H1 (cell line): ENCODE measurements around the gene SLC30A5. TPM values are rescaled to one million over a fixed set of nuclear protein-coding genes. Genes with fewer than 3 reads are reported as not detected.

Source experiments
- CTCF ChIA-PET: fragments of 300-600 bp; sonication (Branson Sonifier 250); formaldehyde crosslinking; loops from one replicate; lab custom pipeline; 2021; ENCODE audit not compliant: partially characterized antibody; lab: Charles Lee
- POLR2A ChIA-PET: fragments of 300-600 bp; sonication (Branson Sonifier 250); formaldehyde crosslinking; loops from one replicate; lab custom pipeline; 2021; ENCODE audit warnings: inconsistent platforms; ENCODE audit not compliant: partially characterized antibody; lab: Charles Lee
- DNase-seq, 2 experiments: peaks; one replicate each; pipeline versions ENCODE4 v3.0.0 to v3.0.0-alpha.2; 2010 to 2022; ENCODE audit warnings: low spot score in 2 of 2, low read depth in 1 of 2, mixed read lengths in 1 of 2
- FAIRE-seq: peaks from 2 replicates; lab custom pipeline; 2011; peaks lifted over from hg19 to GRCh38; lab: Jason Lieb, UNC
- H2AFZ ChIP-seq: 2 replicates; pipeline ENCODE4 v1.8.1; 2012; ENCODE audit warnings: low read length, inconsistent platforms
- H2AK5ac ChIP-seq: 2 replicates; pipeline ENCODE4 v1.6.1; 2013; ENCODE audit warnings: low read depth, low read length
- H2BK120ac ChIP-seq: replicated peaks from 2 replicates; pipeline ENCODE3; 2013; ENCODE audit warnings: low read depth, low read length, inconsistent platforms
- H2BK12ac ChIP-seq: 2 replicates; pipeline ENCODE4 v1.6.1; 2013; ENCODE audit warnings: low read depth, low read length
- H2BK15ac ChIP-seq: 2 replicates; pipeline ENCODE4 v1.6.1; 2013; ENCODE audit warnings: low read length
- H2BK20ac ChIP-seq: 2 replicates; pipeline ENCODE4 v1.6.1; 2013; ENCODE audit warnings: low read length
- H2BK5ac ChIP-seq: 2 replicates; pipeline ENCODE4 v1.6.1; 2013; ENCODE audit warnings: low read depth, low read length
- H3K14ac ChIP-seq: 2 replicates; pipeline ENCODE4 v1.6.1; 2013; ENCODE audit warnings: inconsistent platforms; ENCODE audit not compliant: insufficient read length
- H3K18ac ChIP-seq: 2 replicates; pipeline ENCODE4 v1.6.1; 2013; ENCODE audit warnings: low read length; ENCODE audit errors: extremely low read depth
- H3K23ac ChIP-seq: 2 replicates; pipeline ENCODE4 v1.6.1; 2013; ENCODE audit warnings: inconsistent platforms; ENCODE audit not compliant: insufficient read length
- H3K23me2 ChIP-seq: 2 replicates; pipeline ENCODE4 v1.6.1; 2013; ENCODE audit warnings: low read depth, low read length
- H3K27ac ChIP-seq: 2 replicates; pipeline ENCODE4 v1.6.1; 2011; ENCODE audit warnings: low read depth, low read length, inconsistent platforms
- H3K27me3 ChIP-seq, 4 experiments: replicated peaks in 1 of 4; 1 replicate in 1 of 4; 2 replicates in 3 of 4; pipeline versions ENCODE4 v1.6.1 to v1.8.1; 2011 to 2013; ENCODE audit warnings: low read length in 3 of 4, mild to moderate bottlenecking in 3 of 4, inconsistent platforms in 2 of 4, mixed read lengths in 2 of 4, moderate library complexity in 1 of 4; ENCODE audit not compliant: control insufficient read depth in 3 of 4, insufficient read depth in 3 of 4; ENCODE audit errors: extremely low read depth in 1 of 4
- H3K36me3 ChIP-seq, 4 experiments: 2 replicates each; pipeline versions ENCODE4 v1.6.1 to v1.8.1; 2011 to 2013; ENCODE audit warnings: mild to moderate bottlenecking in 4 of 4, low read length in 3 of 4, moderate library complexity in 2 of 4, control low read depth in 1 of 4, inconsistent platforms in 1 of 4; ENCODE audit not compliant: insufficient read depth in 4 of 4, control insufficient read depth in 2 of 4
- H3K4ac ChIP-seq: replicated peaks from 2 replicates; pipeline ENCODE3; 2013; ENCODE audit warnings: low read length, low read depth, mixed read lengths, inconsistent platforms; ENCODE audit not compliant: insufficient read length
- H3K4me1 ChIP-seq, 4 experiments: replicated peaks in 1 of 4; 1 replicate in 1 of 4; 2 replicates in 3 of 4; pipeline versions ENCODE4 v1.6.1 to v1.8.1; 2011 to 2013; ENCODE audit warnings: low read length in 3 of 4, inconsistent platforms in 2 of 4, mixed read lengths in 1 of 4; ENCODE audit not compliant: insufficient read depth in 4 of 4, control insufficient read depth in 3 of 4
- H3K4me2 ChIP-seq, 2 experiments: 2 replicates each; pipeline versions ENCODE4 v1.6.1 to v1.8.1; 2011 to 2013; ENCODE audit warnings: low read depth in 2 of 2, low read length in 2 of 2, control low read depth in 1 of 2, inconsistent platforms in 1 of 2, mild to moderate bottlenecking in 1 of 2; ENCODE audit not compliant: insufficient read depth in 1 of 2
- H3K4me3 ChIP-seq, 4 experiments: fragments of 200-600, 300-600 bp in 1 of 4; sonication (generic), shearing (Covaris generic), sonication (Bioruptor Twin) in 1 of 4; 2 replicates each; pipeline versions ENCODE4 v1.5.1 to v1.8.1; 2011 to 2016; ENCODE audit warnings: low read length in 4 of 4, low read depth in 3 of 4, control low read depth in 2 of 4, inconsistent platforms in 2 of 4, mild to moderate bottlenecking in 2 of 4, mixed read lengths in 1 of 4, moderate library complexity in 1 of 4; ENCODE audit not compliant: insufficient read depth in 2 of 4; ENCODE audit errors: extremely low read depth in 1 of 4
- H3K56ac ChIP-seq: replicated peaks from 2 replicates; pipeline ENCODE3; 2013; ENCODE audit warnings: low read depth, mild to moderate bottlenecking, mixed read lengths, low read length, inconsistent platforms; ENCODE audit not compliant: insufficient read length
- H3K79me1 ChIP-seq: 2 replicates; pipeline ENCODE4 v1.6.1; 2013; ENCODE audit warnings: low read depth, low read length, control low read depth
- H3K79me2 ChIP-seq, 2 experiments: 2 replicates each; pipeline versions ENCODE4 v1.6.1 to v1.8.1; 2012 to 2013; ENCODE audit warnings: low read length in 2 of 2, mild to moderate bottlenecking in 2 of 2, inconsistent platforms in 1 of 2; ENCODE audit not compliant: insufficient read depth in 2 of 2, control insufficient read depth in 1 of 2
- H3K9ac ChIP-seq, 4 experiments: replicated peaks in 1 of 4; 1 replicate in 1 of 4; 2 replicates in 3 of 4; pipeline versions ENCODE4 v1.6.1 to v1.8.1; 2011 to 2013; ENCODE audit warnings: low read depth in 3 of 4, low read length in 3 of 4, control low read depth in 2 of 4, mild to moderate bottlenecking in 2 of 4, moderate library complexity in 2 of 4, inconsistent platforms in 1 of 4; ENCODE audit errors: extremely low read depth in 1 of 4
- H3K9me3 ChIP-seq, 2 experiments: 2 replicates each; pipeline versions ENCODE4 v1.6.1 to v1.8.1; 2012 to 2013; ENCODE audit warnings: mild to moderate bottlenecking in 2 of 2, moderate library complexity in 2 of 2, control low read depth in 1 of 2, inconsistent platforms in 1 of 2, low read depth in 1 of 2, low read length in 1 of 2, mixed read lengths in 1 of 2; ENCODE audit not compliant: insufficient read depth in 2 of 2
- H4K20me1 ChIP-seq, 2 experiments: replicated peaks in 1 of 2; 2 replicates each; pipeline versions ENCODE3 to v1.8.1; 2011 to 2013; ENCODE audit warnings: inconsistent platforms in 2 of 2, low read length in 2 of 2, mild to moderate bottlenecking in 1 of 2; ENCODE audit not compliant: insufficient read depth in 2 of 2, control insufficient read depth in 1 of 2
- H4K5ac ChIP-seq: 2 replicates; pipeline ENCODE4 v1.6.1; 2013; ENCODE audit warnings: low read length, low read depth, mixed read lengths, inconsistent platforms; ENCODE audit not compliant: insufficient read length
- H4K8ac ChIP-seq: 2 replicates; pipeline ENCODE4 v1.8.0; 2013; ENCODE audit warnings: mild to moderate bottlenecking, moderate library complexity, low read length, inconsistent platforms; ENCODE audit not compliant: insufficient read depth; ENCODE audit errors: extremely low read depth
- H4K91ac ChIP-seq: replicated peaks from 2 replicates; pipeline ENCODE3; 2013; ENCODE audit warnings: low read length, mixed read lengths, inconsistent platforms; ENCODE audit not compliant: insufficient read length
- BCL11A ChIP-seq, 2 experiments: IDR thresholded peaks; one replicate each; pipeline ENCODE4 v1.6.1; 2011; ENCODE audit warnings: low read depth in 2 of 2, low read length in 2 of 2, mild to moderate bottlenecking in 2 of 2
- CTBP2 ChIP-seq: IDR thresholded peaks from 2 replicates; pipeline ENCODE4 v1.7.0; 2011; ENCODE audit warnings: borderline replicate concordance, mild to moderate bottlenecking, moderate library complexity, mixed read lengths, low read length; ENCODE audit not compliant: insufficient read depth, insufficient read length
- FOSL1 ChIP-seq: IDR thresholded peaks from 2 replicates; pipeline ENCODE4 v1.6.1; 2011; ENCODE audit warnings: mild to moderate bottlenecking, low read depth, low read length, moderate library complexity; ENCODE audit not compliant: insufficient read depth
- HDAC2 ChIP-seq, 2 experiments: fragments of 300-600 bp in 1 of 2; sonication (generic) in 1 of 2; IDR thresholded peaks; 2 replicates each; pipeline ENCODE4 v1.6.1; 2011 to 2012; ENCODE audit warnings: low read depth in 2 of 2, low read length in 2 of 2, mild to moderate bottlenecking in 2 of 2, moderate library complexity in 2 of 2, borderline replicate concordance in 1 of 2, inconsistent platforms in 1 of 2
- MAFK ChIP-seq: IDR thresholded peaks from 2 replicates; pipeline ENCODE4 v1.6.1; 2012; ENCODE audit warnings: low read depth, mild to moderate bottlenecking, improper control_type of control experiment, low read length
- RBBP5 ChIP-seq: IDR thresholded peaks from 2 replicates; pipeline ENCODE4 v1.7.1; 2012; ENCODE audit warnings: low read depth, mild to moderate bottlenecking, inconsistent platforms, low read length, moderate library complexity, borderline replicate concordance
- RNF2 ChIP-seq: fragments of 200-900, 300-1000 bp; sonication (generic); IDR thresholded peaks from 2 replicates; pipeline ENCODE4 v1.7.1; 2016; ENCODE audit warnings: borderline replicate concordance, low read depth, mild to moderate bottlenecking, antibody characterized with exemption, low read length; ENCODE audit not compliant: poor library complexity, severe bottlenecking; ENCODE audit errors: missing control alignments
- SUZ12 ChIP-seq: fragments of 200-600 bp; sonication (generic); IDR thresholded peaks from 2 replicates; pipeline ENCODE4 v1.6.1; 2012; ENCODE audit warnings: mild to moderate bottlenecking, inconsistent platforms, low read length, moderate library complexity, mixed read lengths
- polyA plus RNA-seq, 7 experiments: library from polyadenylated mRNA; depleted of rRNA in 3 of 7; stranded (reverse) in 5 of 7; unstranded in 2 of 7; fragments of >200 nt in 5 of 7; fragments of 200-250 nt in 2 of 7; gene quantifications; 1 replicate in 5 of 7; 2 replicates in 1 of 7; 4 replicates in 1 of 7; pipeline versions ENCODE4 v1.2.1 to v1.2.3, GENCODE V29; 2011 to 2013; ENCODE audit warnings: missing spikeins in 2 of 7, mixed read lengths in 2 of 7
- total RNA-seq: library from RNA; stranded (reverse); fragmentation: NEBNext Ultra II Directional; extraction: Animal tissue kit (Norgen Biotek cat#: 25700); gene quantifications from 2 replicates; pipeline ENCODE4 v1.2.1, GENCODE V29; 2021
- TF ChIP-seq, protein P1 (sequence below): IDR thresholded peaks from 2 replicates; pipeline ENCODE4 v1.6.1; 2011; ENCODE audit warnings: low read depth, mild to moderate bottlenecking, low read length; ENCODE audit not compliant: insufficient read depth
- TF ChIP-seq, protein P2 (sequence below), 3 experiments: IDR thresholded peaks; 1 replicate in 2 of 3; 2 replicates in 1 of 3; pipeline versions ENCODE4 v1.5.1 to v1.6.1; 2011; ENCODE audit warnings: low read length in 3 of 3, mild to moderate bottlenecking in 3 of 3, inconsistent platforms in 2 of 3, low read depth in 1 of 3, moderate library complexity in 1 of 3; ENCODE audit not compliant: insufficient read depth in 1 of 3; ENCODE audit errors: control extremely low read depth in 1 of 3

Gene SLC30A5
- total and polyA plus RNA-seq, 2 of the 8 experiments (the other 6 are each of a cell fraction or from before 2014, with no cell fraction given): 31.0 to 43.5 TPM

DNA sequence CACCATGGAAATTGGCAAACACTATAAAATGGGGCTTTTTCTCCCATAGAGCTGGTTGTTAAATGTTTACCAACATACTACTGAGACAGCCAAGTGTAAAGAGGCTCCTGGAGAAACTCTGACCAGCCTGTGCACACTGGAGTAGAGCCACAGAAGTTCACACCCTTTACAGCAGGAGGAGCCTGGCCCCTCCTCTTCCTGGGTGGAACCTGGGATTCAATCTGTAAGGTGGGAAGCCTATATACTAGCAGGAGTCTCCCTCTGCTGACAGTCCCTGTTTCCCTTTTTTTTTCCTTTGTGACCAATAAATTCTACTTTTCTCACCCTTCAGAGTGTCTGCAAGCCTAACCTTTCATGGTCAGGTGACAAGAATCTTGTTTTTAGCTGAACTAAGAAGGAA is 10.4 kb upstream of the SLC30A5 start:
- H3K9me3 ChIP-seq: no peaks in the 10 kb centered on the region
- H3K56ac ChIP-seq: no peak overlapping the region
- H2BK15ac ChIP-seq: no peak overlapping the region
- H4K5ac ChIP-seq: no peak overlapping the region
- H2BK5ac ChIP-seq: no peak overlapping the region
- H2BK12ac ChIP-seq: no peak overlapping the region
- H4K8ac ChIP-seq: no peak overlapping the region
- H3K18ac ChIP-seq: no peak overlapping the region
- H3K4me3 ChIP-seq: no peak overlapping the region
- no peaks in the 10 kb centered on the region for H3K79me1 ChIP-seq
- H2AFZ ChIP-seq: peak overlapping the region; percentile 66; the same call in 1 of the 2 replicates
- DNase-seq (peak; percentile 31 to 47), FAIRE-seq (no peak)
- no peak overlapping the region for H2AK5ac ChIP-seq
- ChIA-PET CTCF (interaction anchor here (0.6 to 3.2 kb wide), 10 partner anchors 9 to 1624 kb away, joined by 3 to 24 read pairs (median 7); partner anchors contain the start of gene SLC30A5), POLR2A (no interaction called here)
- no peaks in the 10 kb centered on the region for H3K23me2 ChIP-seq
- H3K4ac ChIP-seq: no peak overlapping the region
- H3K4me1 ChIP-seq: no peaks in the 10 kb centered on the region
- no peaks in the 10 kb centered on the region for H3K27me3 ChIP-seq
- H3K9ac ChIP-seq: no peak overlapping the region
- H4K20me1 ChIP-seq: no peaks in the 10 kb centered on the region
- no peaks in the 10 kb centered on the region for H3K36me3 ChIP-seq
- no peak overlapping the region for H3K23ac ChIP-seq
- H3K14ac ChIP-seq: no peak overlapping the region
- no peak overlapping the region for H4K91ac ChIP-seq
- H3K27ac ChIP-seq: no peak overlapping the region
- H2BK120ac ChIP-seq: no peak overlapping the region
- no peak overlapping the region for H2BK20ac ChIP-seq
- H3K4me2 ChIP-seq: no peak overlapping the region
- no peaks in the 10 kb centered on the region for H3K79me2 ChIP-seq
- TF ChIP-seq SUZ12 (no peak), RBBP5 (no peak), FOSL1 (no peak), CTBP2 (no peak), RNF2 (no peak), MAFK (no peak), BCL11A (IDR thresholded peaks at IDR 0.05; ENCODE audit: low read depth in 2 of 2, low read length in 2 of 2) (no peak), HDAC2 (IDR thresholded peaks at IDR 0.05; ENCODE audit: borderline replicate concordance in 1 of 2, low read depth in 2 of 2, low read length in 2 of 2) (no peak)
- TF ChIP-seq, protein P1, sequence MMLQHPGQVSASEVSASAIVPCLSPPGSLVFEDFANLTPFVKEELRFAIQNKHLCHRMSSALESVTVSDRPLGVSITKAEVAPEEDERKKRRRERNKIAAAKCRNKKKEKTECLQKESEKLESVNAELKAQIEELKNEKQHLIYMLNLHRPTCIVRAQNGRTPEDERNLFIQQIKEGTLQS: no peak
- TF ChIP-seq, protein P2, sequence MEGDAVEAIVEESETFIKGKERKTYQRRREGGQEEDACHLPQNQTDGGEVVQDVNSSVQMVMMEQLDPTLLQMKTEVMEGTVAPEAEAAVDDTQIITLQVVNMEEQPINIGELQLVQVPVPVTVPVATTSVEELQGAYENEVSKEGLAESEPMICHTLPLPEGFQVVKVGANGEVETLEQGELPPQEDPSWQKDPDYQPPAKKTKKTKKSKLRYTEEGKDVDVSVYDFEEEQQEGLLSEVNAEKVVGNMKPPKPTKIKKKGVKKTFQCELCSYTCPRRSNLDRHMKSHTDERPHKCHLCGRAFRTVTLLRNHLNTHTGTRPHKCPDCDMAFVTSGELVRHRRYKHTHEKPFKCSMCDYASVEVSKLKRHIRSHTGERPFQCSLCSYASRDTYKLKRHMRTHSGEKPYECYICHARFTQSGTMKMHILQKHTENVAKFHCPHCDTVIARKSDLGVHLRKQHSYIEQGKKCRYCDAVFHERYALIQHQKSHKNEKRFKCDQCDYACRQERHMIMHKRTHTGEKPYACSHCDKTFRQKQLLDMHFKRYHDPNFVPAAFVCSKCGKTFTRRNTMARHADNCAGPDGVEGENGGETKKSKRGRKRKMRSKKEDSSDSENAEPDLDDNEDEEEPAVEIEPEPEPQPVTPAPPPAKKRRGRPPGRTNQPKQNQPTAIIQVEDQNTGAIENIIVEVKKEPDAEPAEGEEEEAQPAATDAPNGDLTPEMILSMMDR (IDR thresholded peaks at IDR 0.05; ENCODE audit: control extremely low read depth in 1 of 3, insufficient read depth in 1 of 3, low read depth in 1 of 3, low read length in 3 of 3): peak in 2 of 3 experiments; percentile 45 to 50; a peak in 2 of 4 replicates
